Astrocyte (in vitro differentiated cells and primary cell): ENCODE results near the gene BHLHA15. TPM values are rescaled to one million over a fixed set of nuclear protein-coding genes. Genes with fewer than 3 reads are reported as not detected.

Experiments
- DNase-seq: peaks from one replicate; pipeline ENCODE4 v3.0.0-alpha.2; 2010; ENCODE audit warnings: low read depth
- FAIRE-seq: peaks from 2 replicates; lab custom pipeline; 2011; peaks lifted over from hg19 to GRCh38; lab: Jason Lieb, UNC
- H2AFZ ChIP-seq: 2 replicates; pipeline ENCODE4 v1.6.0; 2012; ENCODE audit warnings: low read depth, low read length, inconsistent platforms
- H3K27ac ChIP-seq: 2 replicates; pipeline ENCODE4 v1.5.1; 2011; ENCODE audit warnings: low read depth, low read length, inconsistent platforms
- H3K27me3 ChIP-seq: 2 replicates; pipeline ENCODE4 v1.6.0; 2011; ENCODE audit warnings: low read length, inconsistent platforms; ENCODE audit not compliant: insufficient read depth
- H3K36me3 ChIP-seq: 2 replicates; pipeline ENCODE4 v1.5.1; 2011; ENCODE audit warnings: low read length, inconsistent platforms; ENCODE audit not compliant: insufficient read depth
- H3K4me1 ChIP-seq: 2 replicates; pipeline ENCODE4 v1.5.1; 2011; ENCODE audit warnings: low read length, inconsistent platforms; ENCODE audit not compliant: insufficient read depth
- H3K4me2 ChIP-seq: 2 replicates; pipeline ENCODE4 v1.6.0; 2012; ENCODE audit warnings: low read length, inconsistent platforms
- H3K4me3 ChIP-seq: 2 replicates; pipeline ENCODE4 v1.5.1; 2011; ENCODE audit warnings: low read depth, mild to moderate bottlenecking, low read length, inconsistent platforms; ENCODE audit not compliant: insufficient read depth
- H3K79me2 ChIP-seq: 2 replicates; pipeline ENCODE4 v1.6.0; 2012; ENCODE audit warnings: mild to moderate bottlenecking, low read length, inconsistent platforms; ENCODE audit not compliant: insufficient read depth
- H3K9ac ChIP-seq: 2 replicates; pipeline ENCODE4 v1.6.0; 2012; ENCODE audit warnings: mild to moderate bottlenecking, low read length, inconsistent platforms
- H3K9me3 ChIP-seq: 2 replicates; pipeline ENCODE4 v1.5.1; 2012; ENCODE audit warnings: low read depth, mild to moderate bottlenecking, low read length, inconsistent platforms; ENCODE audit not compliant: insufficient read depth
- H4K20me1 ChIP-seq: 2 replicates; pipeline ENCODE4 v1.6.0; 2012; ENCODE audit warnings: low read length, inconsistent platforms; ENCODE audit not compliant: insufficient read depth
- H3K27ac Mint-ChIP-seq: one replicate; pipeline ENCODE4 v1.8.0; 2021; ENCODE audit warnings: mild to moderate bottlenecking, mixed read lengths; ENCODE audit not compliant: unreplicated experiment
- H3K27me3 Mint-ChIP-seq: one replicate; pipeline ENCODE4 v1.8.0; 2021; ENCODE audit warnings: low read depth, mixed read lengths; ENCODE audit not compliant: unreplicated experiment
- H3K36me3 Mint-ChIP-seq: one replicate; pipeline ENCODE4 v1.8.0; 2021; ENCODE audit warnings: low read depth, mixed read lengths; ENCODE audit not compliant: unreplicated experiment
- H3K4me1 Mint-ChIP-seq: one replicate; pipeline ENCODE4 v1.8.0; 2021; ENCODE audit warnings: low read depth, mixed read lengths; ENCODE audit not compliant: unreplicated experiment
- H3K4me3 Mint-ChIP-seq: one replicate; pipeline ENCODE4 v1.8.0; 2021; ENCODE audit warnings: mild to moderate bottlenecking, moderate library complexity, mixed read lengths; ENCODE audit not compliant: unreplicated experiment
- H3K9me3 Mint-ChIP-seq: one replicate; pipeline ENCODE4 v1.8.0; 2021; ENCODE audit warnings: mild to moderate bottlenecking, mixed read lengths; ENCODE audit not compliant: unreplicated experiment
- CTCF ChIP-seq: IDR thresholded peaks from 2 replicates; pipeline ENCODE4 v1.5.1; 2011; ENCODE audit warnings: low read depth, mild to moderate bottlenecking, inconsistent platforms, low read length, moderate library complexity; ENCODE audit not compliant: insufficient read depth
- EZH2 ChIP-seq: IDR thresholded peaks from 2 replicates; pipeline ENCODE4 v1.6.1; 2012; ENCODE audit warnings: mild to moderate bottlenecking, low read length, inconsistent platforms; ENCODE audit not compliant: insufficient read depth
- total RNA-seq: library from RNA; stranded (reverse); gene quantifications from 2 replicates; pipeline ENCODE4 v1.2.1, GENCODE V29; 2021

Gene BHLHA15
- total RNA-seq, 1 donor from 2014 or later = 0.57 TPM

GRCh38 chr7:98187138-98187502, 24.1 kb upstream of the BHLHA15 start:
- peak overlapping the region; percentile 60 for H3K4me2 ChIP-seq
- no peaks in the 10 kb centered on the region for H3K27me3 Mint-ChIP-seq
- H3K9me3 ChIP-seq = peaks cover 2% of the 10 kb centered on the region
- H3K4me3 ChIP-seq = no peak overlapping the region
- H3K4me1 Mint-ChIP-seq = peaks cover 4% of the 10 kb centered on the region
- no peak for DNase-seq
- peaks cover 5% of the 10 kb centered on the region for H3K4me1 ChIP-seq
- H3K36me3 ChIP-seq = no peaks in the 10 kb centered on the region
- peaks cover 6% of the 10 kb centered on the region for H3K9me3 Mint-ChIP-seq
- FAIRE-seq = no peak
- no peak overlapping the region for H3K4me3 Mint-ChIP-seq
- H3K27ac Mint-ChIP-seq = no peak overlapping the region
- no peak overlapping the region for H2AFZ ChIP-seq
- H3K27me3 ChIP-seq = no peaks in the 10 kb centered on the region
- no peak for TF ChIP-seq CTCF
- peaks cover 21% of the 10 kb centered on the region for H3K36me3 Mint-ChIP-seq
- no peaks in the 10 kb centered on the region for H4K20me1 ChIP-seq
- peak overlapping the region; percentile 62 for H3K9ac ChIP-seq
- H3K79me2 ChIP-seq = no peaks in the 10 kb centered on the region
- H3K27ac ChIP-seq = peak overlapping the region; percentile 83

- DNase-seq (no peak), FAIRE-seq (no peak)
- H3K4me3 Mint-ChIP-seq = no peak overlapping the region
- no peak overlapping the region for H3K4me2 ChIP-seq
- no peaks in the 10 kb centered on the region for H3K36me3 ChIP-seq
- H3K9me3 Mint-ChIP-seq = peaks cover 6% of the 10 kb centered on the region
- H3K4me1 Mint-ChIP-seq = peaks cover 4% of the 10 kb centered on the region
- H3K27me3 ChIP-seq = no peaks in the 10 kb centered on the region
- H3K9ac ChIP-seq = no peak overlapping the region
- H3K79me2 ChIP-seq = no peaks in the 10 kb centered on the region
- peaks cover 23% of the 10 kb centered on the region for H3K36me3 Mint-ChIP-seq
- peaks cover 5% of the 10 kb centered on the region for H3K4me1 ChIP-seq
- no peaks in the 10 kb centered on the region for H3K27me3 Mint-ChIP-seq
- no peak overlapping the region for H3K4me3 ChIP-seq
- no peak overlapping the region for H3K27ac ChIP-seq
- no peak overlapping the region for H2AFZ ChIP-seq
- no peaks in the 10 kb centered on the region for H4K20me1 ChIP-seq
- H3K9me3 ChIP-seq = peaks cover 2% of the 10 kb centered on the region
- H3K27ac Mint-ChIP-seq = no peak overlapping the region
- TF ChIP-seq EZH2 = no peak
- TF ChIP-seq CTCF = no peak
Measured at GRCh38 chr7:98189559-98189958, 21.7 kb upstream of the BHLHA15 start.

- H3K27me3 Mint-ChIP-seq = no peaks in the 10 kb centered on the region
- H4K20me1 ChIP-seq = no peaks in the 10 kb centered on the region
- H3K27me3 ChIP-seq = no peaks in the 10 kb centered on the region
- no peaks in the 10 kb centered on the region for H3K36me3 ChIP-seq
- TF ChIP-seq CTCF = no peak
- TF ChIP-seq EZH2 = no peak
- peaks cover 5% of the 10 kb centered on the region for H3K4me1 Mint-ChIP-seq
- peaks cover 6% of the 10 kb centered on the region for H3K9me3 Mint-ChIP-seq
- DNase-seq (no peak), FAIRE-seq (no peak)
- H3K27ac Mint-ChIP-seq = no peak overlapping the region
- no peak overlapping the region for H3K4me3 ChIP-seq
- H3K4me3 Mint-ChIP-seq = no peak overlapping the region
- H2AFZ ChIP-seq = no peak overlapping the region
- peaks cover 25% of the 10 kb centered on the region for H3K36me3 Mint-ChIP-seq
- H3K9me3 ChIP-seq = peaks cover 2% of the 10 kb centered on the region
- H3K4me2 ChIP-seq = no peak overlapping the region
- H3K4me1 ChIP-seq = no peaks in the 10 kb centered on the region
- no peak overlapping the region for H3K27ac ChIP-seq
- H3K79me2 ChIP-seq = no peaks in the 10 kb centered on the region
- no peak overlapping the region for H3K9ac ChIP-seq
Measured at GRCh38 chr7:98191668-98192431, 19.4 kb upstream of the BHLHA15 start.
